HEK293 (cell line): ENCODE results near the gene CORT.

Experiments used
- CTCF ChIA-PET: fragments of 350-600 bp; formaldehyde crosslinking; extraction: SDS; loops from one replicate; lab custom pipeline; 2021; ENCODE audit warnings: antibody characterized with exemption; lab: Yijun Ruan, JAX
- POLR2A ChIA-PET: fragments of 300-600 bp; formaldehyde crosslinking; extraction: SDS; loops from one replicate; lab custom pipeline; 2020; ENCODE audit warnings: antibody characterized with exemption, inconsistent platforms; lab: Yijun Ruan, JAX
- H3K27ac ChIP-seq: fragments of 200-500 bp; sonication (Bioruptor generic); 2 replicates; pipeline ENCODE4 v1.5.1; 2014; ENCODE audit warnings: low read depth, low read length, control low read depth, inconsistent platforms; ENCODE audit errors: extremely low read depth
- H3K36me3 ChIP-seq, 2 experiments: fragments of 200-500 bp in 1 of 2; sonication (Bioruptor generic) in 1 of 2; 1 replicate in 1 of 2; 2 replicates in 1 of 2; pipeline ENCODE4 v1.5.1; 2014 to 2017; ENCODE audit warnings: inconsistent platforms in 2 of 2, low read length in 2 of 2; ENCODE audit not compliant: control insufficient read depth in 2 of 2, insufficient read depth in 1 of 2
- H3K4me1 ChIP-seq: fragments of 200-500 bp; sonication (Bioruptor generic); 2 replicates; pipeline ENCODE4 v1.5.1; 2014; ENCODE audit warnings: mild to moderate bottlenecking, low read length, inconsistent platforms; ENCODE audit not compliant: control insufficient read depth, insufficient read depth
- H3K4me3 ChIP-seq: 2 replicates; pipeline ENCODE4 v1.5.1; 2011; ENCODE audit warnings: low read depth, mild to moderate bottlenecking, control low read depth, low read length, moderate library complexity
- H3K9me3 ChIP-seq: fragments of 200-500 bp; sonication (Bioruptor generic); 2 replicates; pipeline ENCODE4 v1.5.1; 2014; ENCODE audit warnings: low read depth, low read length, inconsistent platforms; ENCODE audit not compliant: control insufficient read depth, insufficient read depth
- AEBP2 ChIP-seq: fragments of 450-650 bp; formaldehyde crosslinking; IDR thresholded peaks from 2 replicates; pipeline ENCODE4 v1.5.1; 2016; ENCODE audit warnings: missing biosample characterization, missing genetic modification characterization, borderline replicate concordance
- GLIS1 ChIP-seq: fragments of 450-650 bp; formaldehyde crosslinking; IDR thresholded peaks from 2 replicates; pipeline ENCODE4 v1.5.1; 2016; ENCODE audit warnings: missing biosample characterization, missing genetic modification characterization
- REPIN1 ChIP-seq: fragments of 450-650 bp; formaldehyde crosslinking; IDR thresholded peaks from 2 replicates; pipeline ENCODE4 v1.5.1; 2017; ENCODE audit warnings: missing biosample characterization, missing genetic modification characterization, low read depth
- TCF7L2 ChIP-seq: IDR thresholded peaks from 2 replicates; pipeline ENCODE4 v1.6.1; 2011; ENCODE audit warnings: low read depth, mild to moderate bottlenecking, inconsistent platforms, low read length, moderate library complexity, borderline replicate concordance
- ZBTB10 ChIP-seq: fragments of 450-650 bp; formaldehyde crosslinking; IDR thresholded peaks from 2 replicates; pipeline ENCODE4 v1.5.1; 2016; ENCODE audit warnings: missing biosample characterization, missing genetic modification characterization
- ZBTB6 ChIP-seq: fragments of 450-650 bp; formaldehyde crosslinking; IDR thresholded peaks from 2 replicates; pipeline ENCODE4 v1.5.1; 2017; ENCODE audit warnings: missing biosample characterization, missing genetic modification characterization
- ZNF2 ChIP-seq: fragments of 450-650 bp; formaldehyde crosslinking; IDR thresholded peaks from 2 replicates; pipeline ENCODE4 v1.5.1; 2016; ENCODE audit warnings: missing biosample characterization, missing genetic modification characterization
- ZNF266 ChIP-seq: fragments of 450-650 bp; formaldehyde crosslinking; IDR thresholded peaks from 2 replicates; pipeline ENCODE4 v1.5.1; 2016; ENCODE audit warnings: missing biosample characterization, missing genetic modification characterization, low read depth
- ZNF341 ChIP-seq: fragments of 450-650 bp; formaldehyde crosslinking; IDR thresholded peaks from 2 replicates; pipeline ENCODE4; 2016; ENCODE audit warnings: low read depth, missing biosample characterization, missing genetic modification characterization
- ZNF354C ChIP-seq: fragments of 450-650 bp; formaldehyde crosslinking; IDR thresholded peaks from 2 replicates; pipeline ENCODE4 v1.5.1; 2016; ENCODE audit warnings: missing biosample characterization, missing genetic modification characterization, low read depth, borderline replicate concordance
- ZNF555 ChIP-seq: fragments of 450-650 bp; formaldehyde crosslinking; conservative IDR thresholded peaks from 2 replicates; pipeline ENCODE4 v1.5.1; 2017; ENCODE audit warnings: missing biosample characterization, mild to moderate bottlenecking, missing genetic modification characterization, inconsistent platforms
- ZNF561 ChIP-seq: fragments of 450-650 bp; IDR thresholded peaks from 2 replicates; pipeline ENCODE4 v1.5.1; 2018; ENCODE audit warnings: missing biosample characterization, missing genetic modification characterization, borderline replicate concordance
- ZNF660 ChIP-seq: fragments of 450-650 bp; IDR thresholded peaks from 2 replicates; pipeline ENCODE4 v1.5.1; 2018; ENCODE audit warnings: missing biosample characterization, mild to moderate bottlenecking, missing genetic modification characterization
- ZNF707 ChIP-seq: fragments of 450-650 bp; formaldehyde crosslinking; IDR thresholded peaks from 2 replicates; pipeline ENCODE4 v1.5.1; 2016; ENCODE audit warnings: missing biosample characterization, missing genetic modification characterization
- TF ChIP-seq, protein P1 (sequence below): fragments of 450-650 bp; formaldehyde crosslinking; IDR thresholded peaks from 2 replicates; pipeline ENCODE4 v1.5.1; 2017; ENCODE audit warnings: missing biosample characterization, missing genetic modification characterization
- TF ChIP-seq, protein P2 (sequence below): fragments of 450-650 bp; formaldehyde crosslinking; IDR thresholded peaks from 2 replicates; pipeline ENCODE4 v1.5.1; 2016; ENCODE audit warnings: missing biosample characterization, missing genetic modification characterization
- TF ChIP-seq, protein P3 (sequence below): fragments of 450-650 bp; formaldehyde crosslinking; IDR thresholded peaks from 2 replicates; pipeline ENCODE4 v1.5.1; 2016; ENCODE audit warnings: missing biosample characterization, missing genetic modification characterization

The CORT gene

DNA sequence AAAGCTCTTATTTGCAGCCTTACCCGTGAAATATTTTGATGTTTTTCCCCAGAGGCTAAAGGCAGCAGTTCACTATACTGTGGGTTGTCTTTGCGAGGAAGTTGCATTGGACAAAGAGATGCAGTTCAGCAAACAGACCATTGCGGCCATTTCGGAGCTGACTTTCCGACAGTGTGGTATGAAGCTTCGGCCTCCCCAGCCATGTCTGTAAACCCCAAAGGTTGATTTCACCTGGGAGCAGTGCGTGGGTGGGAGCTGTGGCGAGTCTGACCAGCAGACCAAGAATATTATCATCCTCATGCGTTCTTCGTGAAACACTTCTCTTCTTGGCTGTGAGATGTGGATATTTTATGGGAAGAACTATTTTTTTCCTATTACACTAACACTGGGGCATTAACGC, 16.0 kb upstream of the CORT start:
- CTCF ChIA-PET, result interaction anchor here (0.7 to 9.3 kb wide), 2 partner anchors 61 to 1245 kb away, joined by 3 to 148 read pairs; no protein-coding TSS in a partner anchor
- no peak overlapping the region for H3K27ac ChIP-seq
- no peaks in the 10 kb centered on the region for H3K4me1 ChIP-seq
- peaks cover 0 to 27% of the 10 kb centered on the region in 2 experiments; a peak in 2 of 3 replicates for H3K36me3 ChIP-seq
- POLR2A ChIA-PET, result no interaction called here
- no peaks in the 10 kb centered on the region for H3K9me3 ChIP-seq
- TF ChIP-seq ZNF660 (no peak), ZNF2 (tag by site-specific recombination) (no peak), ZNF341 (no peak)
- H3K4me3 ChIP-seq, result no peak overlapping the region

DNA sequence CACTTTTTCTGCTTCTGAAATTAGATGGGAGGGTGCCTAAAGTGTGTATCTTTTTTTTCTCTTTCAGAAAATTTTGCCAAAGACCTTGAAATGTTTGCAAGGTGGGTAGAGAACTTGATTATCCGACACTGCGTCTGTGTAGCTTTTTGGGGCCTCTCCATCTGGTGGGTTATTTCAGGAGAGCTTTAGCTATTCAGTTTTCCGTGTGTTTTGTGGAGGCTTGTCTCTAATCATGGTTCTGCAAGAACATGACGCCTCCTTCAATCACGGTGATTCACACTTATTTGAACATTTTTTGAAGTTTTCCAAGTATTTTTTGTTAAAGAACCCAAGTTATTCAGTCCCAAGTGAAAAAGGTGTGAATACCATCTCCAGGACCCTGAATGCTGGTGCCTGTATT, 15.2 kb upstream of the CORT start:
- Histone ChIP-seq H3K9me3 (no peaks in the 10 kb centered on the region), H3K4me1 (no peaks in the 10 kb centered on the region), H3K36me3 (peaks cover 0 to 27% of the 10 kb centered on the region in 2 experiments; a peak in 2 of 3 replicates), H3K4me3 (no peak overlapping the region), H3K27ac (no peak overlapping the region)
- ChIA-PET POLR2A (no interaction called here), CTCF (interaction anchor here (0.7 to 9.3 kb wide), 3 partner anchors 60 to 944 kb away, joined by 3 to 148 read pairs (median 4); no protein-coding TSS in a partner anchor)
- no peak for TF ChIP-seq ZNF555 (tag by site-specific recombination)
- TF ChIP-seq ZNF561 (tag by site-specific recombination), result no peak
- no peak for TF ChIP-seq ZNF707 (tag by site-specific recombination)
- no peak for TF ChIP-seq AEBP2 (tag by site-specific recombination)
- TF ChIP-seq, protein P1, sequence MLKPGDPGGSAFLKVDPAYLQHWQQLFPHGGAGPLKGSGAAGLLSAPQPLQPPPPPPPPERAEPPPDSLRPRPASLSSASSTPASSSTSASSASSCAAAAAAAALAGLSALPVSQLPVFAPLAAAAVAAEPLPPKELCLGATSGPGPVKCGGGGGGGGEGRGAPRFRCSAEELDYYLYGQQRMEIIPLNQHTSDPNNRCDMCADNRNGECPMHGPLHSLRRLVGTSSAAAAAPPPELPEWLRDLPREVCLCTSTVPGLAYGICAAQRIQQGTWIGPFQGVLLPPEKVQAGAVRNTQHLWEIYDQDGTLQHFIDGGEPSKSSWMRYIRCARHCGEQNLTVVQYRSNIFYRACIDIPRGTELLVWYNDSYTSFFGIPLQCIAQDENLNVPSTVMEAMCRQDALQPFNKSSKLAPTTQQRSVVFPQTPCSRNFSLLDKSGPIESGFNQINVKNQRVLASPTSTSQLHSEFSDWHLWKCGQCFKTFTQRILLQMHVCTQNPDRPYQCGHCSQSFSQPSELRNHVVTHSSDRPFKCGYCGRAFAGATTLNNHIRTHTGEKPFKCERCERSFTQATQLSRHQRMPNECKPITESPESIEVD (tag by site-specific recombination), result no peak
- TF ChIP-seq GLIS1 (tag by site-specific recombination), result no peak
- no peak for TF ChIP-seq ZBTB6 (tag by site-specific recombination)
- TF ChIP-seq TCF7L2, result no peak
- TF ChIP-seq ZNF354C (tag by site-specific recombination), result no peak
- TF ChIP-seq, protein P2, sequence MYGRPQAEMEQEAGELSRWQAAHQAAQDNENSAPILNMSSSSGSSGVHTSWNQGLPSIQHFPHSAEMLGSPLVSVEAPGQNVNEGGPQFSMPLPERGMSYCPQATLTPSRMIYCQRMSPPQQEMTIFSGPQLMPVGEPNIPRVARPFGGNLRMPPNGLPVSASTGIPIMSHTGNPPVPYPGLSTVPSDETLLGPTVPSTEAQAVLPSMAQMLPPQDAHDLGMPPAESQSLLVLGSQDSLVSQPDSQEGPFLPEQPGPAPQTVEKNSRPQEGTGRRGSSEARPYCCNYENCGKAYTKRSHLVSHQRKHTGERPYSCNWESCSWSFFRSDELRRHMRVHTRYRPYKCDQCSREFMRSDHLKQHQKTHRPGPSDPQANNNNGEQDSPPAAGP (tag by site-specific recombination), result no peak
- TF ChIP-seq ZNF266 (tag by site-specific recombination), result no peak
- TF ChIP-seq, protein P3, sequence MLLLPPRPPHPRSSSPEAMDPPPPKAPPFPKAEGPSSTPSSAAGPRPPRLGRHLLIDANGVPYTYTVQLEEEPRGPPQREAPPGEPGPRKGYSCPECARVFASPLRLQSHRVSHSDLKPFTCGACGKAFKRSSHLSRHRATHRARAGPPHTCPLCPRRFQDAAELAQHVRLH (tag by site-specific recombination), result no peak
- no peak for TF ChIP-seq ZBTB10 (tag by site-specific recombination)
- TF ChIP-seq REPIN1 (tag by site-specific recombination), result no peak
